ENCODE results near the gene HK2.
"Not testable (repeated sequence)": the region's sequence is repeated elsewhere in the genome, so short reads cannot be mapped to it uniquely, and the experiment has no call there.

The HK2 gene

GRCh38 chr2:74835831-74836674, 2.1 kb downstream of the HK2 start:
- DNase-seq = no peak

- no peak for DNase-seq
These were observed 2.9 kb downstream of the HK2 start for GRCh38 chr2:74836675-74837401.

GRCh38 chr2:74841641-74842040, 7.7 kb downstream of the HK2 start:
- DNase-seq = no peak

GRCh38 chr2:74843433-74843832, 9.5 kb downstream of the HK2 start:
- DNase-seq = no peak

- DNase-seq = peak; percentile 28
These were observed 10.0 kb downstream of the HK2 start for GRCh38 chr2:74843899-74844298.

- no peak for DNase-seq
These were observed 10.8 kb downstream of the HK2 start for GRCh38 chr2:74844752-74845151.

GRCh38 chr2:74845217-74845751, 11.4 kb downstream of the HK2 start:
- peak; percentile 22 for DNase-seq

- DNase-seq = no peak
These were observed 12.1 kb downstream of the HK2 start for GRCh38 chr2:74845991-74846390.

GRCh38 chr2:74846481-74846880, 12.6 kb downstream of the HK2 start:
- no peak for DNase-seq

- DNase-seq = no peak
These were observed 13.3 kb downstream of the HK2 start for GRCh38 chr2:74847070-74847858.

GRCh38 chr2:74849228-74849892, 15.4 kb downstream of the HK2 start:
- peak; percentile 10 for DNase-seq

GRCh38 chr2:74850496-74851190, 16.7 kb downstream of the HK2 start:
- DNase-seq = no peak

GRCh38 chr2:74851191-74851566, 17.3 kb downstream of the HK2 start:
- no peak for DNase-seq

GRCh38 chr2:74853360-74853759, 19.4 kb downstream of the HK2 start:
- not testable (repeated sequence) for DNase-seq

GRCh38 chr2:74854401-74854800, 20.5 kb downstream of the HK2 start:
- DNase-seq = no peak

GRCh38 chr2:74855114-74855707, 21.3 kb downstream of the HK2 start:
- DNase-seq = not testable (repeated sequence)

GRCh38 chr2:74856004-74856578, 22.2 kb downstream of the HK2 start:
- no peak for DNase-seq

GRCh38 chr2:74856599-74856998, 22.7 kb downstream of the HK2 start:
- no peak for DNase-seq

- no peak for DNase-seq
These were observed 23.3 kb downstream of the HK2 start for GRCh38 chr2:74857215-74857614.

- no peak for DNase-seq
These were observed 23.8 kb downstream of the HK2 start for GRCh38 chr2:74857725-74858124.

- no peak for DNase-seq
These were observed 24.4 kb downstream of the HK2 start for GRCh38 chr2:74858281-74858680.

Data from stimulated activated CD4-positive, alpha-beta T cell treated with anti-CD3 and anti-CD28 coated beads, Interleukin-1b, Interleukin-23, amount 100 ng/mL, for 48 hours (primary cell).